Right lobe of liver (tissue), 6 donors: Measurements from ENCODE around the gene MT1X. TPM values are rescaled to one million over a fixed set of nuclear protein-coding genes. Genes with fewer than 3 reads are reported as not detected.
A peak's percentile ranks its signal among the peaks of the same experiment; 100 is the strongest.

Experiments used
- ATAC-seq, 4 donors: fragments of 200-7000 bp; cut with Tn5 transposase; one replicate each; pipeline ENCODE4 v1.9.1; 2020; ENCODE audit warnings: mild to moderate bottlenecking in 4 of 4, moderate library complexity in 4 of 4
- DNase-seq, 3 donors: peaks; one replicate each; pipeline ENCODE4 v3.0.0-alpha.2; 2020
- H3K27ac ChIP-seq, 3 donors: fragments of 200-600 bp; one replicate each; pipeline ENCODE4 v1.8.0; 2022
- H3K27me3 ChIP-seq, 2 donors: fragments of 200-600 bp; one replicate each; pipeline ENCODE4 v1.8.0; 2022
- H3K36me3 ChIP-seq, 4 donors: fragments of 200-600 bp; sonication (generic) in 1 of 4; one replicate each; pipeline versions ENCODE4 v1.5.1 to v1.8.0; 2017 to 2022; ENCODE audit warnings: control low read depth in 1 of 4
- H3K4me1 ChIP-seq, 4 donors: fragments of 200-600 bp; sonication (generic) in 1 of 4; one replicate each; pipeline versions ENCODE4 v1.5.1 to v1.8.0; 2017 to 2022; ENCODE audit warnings: control low read depth in 1 of 4
- H3K4me3 ChIP-seq, 3 donors: fragments of 200-600 bp; one replicate each; pipeline ENCODE4 v1.8.0; 2022
- H3K9me3 ChIP-seq, 4 donors: fragments of 200-600 bp; sonication (generic) in 1 of 4; one replicate each; pipeline versions ENCODE4 v1.5.1 to v1.8.0; 2017 to 2022; ENCODE audit warnings: control low read depth in 1 of 4
- POLR2A ChIP-seq: fragments of 450-650 bp; IDR thresholded peaks from one replicate; pipeline ENCODE4 v1.6.1; 2017; ENCODE audit warnings: antibody characterized with exemption, mild to moderate bottlenecking
- WGBS: methylation state at CpG from one replicate; pipeline ENCODE4 v1.1.6; 2018; ENCODE audit warnings: low coverage, low lambda C conversion rate; ENCODE audit not compliant: insufficient coverage; ENCODE audit errors: missing lambda C conversion rate; 5-methylcytosine and 5-hydroxymethylcytosine counted together
- intact Hi-C, 2 donors: fragments of 100-400 bp; cut with DNase I; formaldehyde crosslinking; loops; one replicate each; pipeline versions ENCODE4 v1.11.2 to v1.14.1; 2022
- total RNA-seq, 6 experiments: library from RNA; depleted of rRNA in 2 of 6; stranded (reverse); fragments of >200 nt in 2 of 6; fragmentation: NEBNext Ultra II Directional in 3 of 6; extraction: Animal tissue kit (Norgen Biotek cat#: 25700) in 3 of 6; gene quantifications; one replicate each; pipeline versions ENCODE4 v1.1.0 to v1.2.4, GENCODE V29; 2016 to 2023
- TF ChIP-seq, protein P1 (sequence below), 4 donors: fragments of 200-600 bp in 3 of 4; fragments of 450-650 bp in 1 of 4; IDR thresholded peaks; one replicate each; pipeline versions ENCODE4 v1.5.1 to v1.8.0; 2016 to 2022; ENCODE audit warnings: antibody characterized with exemption in 4 of 4, mild to moderate bottlenecking in 2 of 4
- donor health status: DM: no; HTN: yes; CAD: no.
- donor health status: DM: no; HTN: no; CAD: no.
- donor health status: DM: no; HTN: no; CAD: no.
- donor health status: DM: no; HTN: yes; CAD: no.
- donor health status: DM: no; HTN: yes; CAD: no.

Gene MT1X
- total RNA-seq, 6 experiments from 2014 or later, result 808 to 2,440 (median 1,620) TPM

DNA sequence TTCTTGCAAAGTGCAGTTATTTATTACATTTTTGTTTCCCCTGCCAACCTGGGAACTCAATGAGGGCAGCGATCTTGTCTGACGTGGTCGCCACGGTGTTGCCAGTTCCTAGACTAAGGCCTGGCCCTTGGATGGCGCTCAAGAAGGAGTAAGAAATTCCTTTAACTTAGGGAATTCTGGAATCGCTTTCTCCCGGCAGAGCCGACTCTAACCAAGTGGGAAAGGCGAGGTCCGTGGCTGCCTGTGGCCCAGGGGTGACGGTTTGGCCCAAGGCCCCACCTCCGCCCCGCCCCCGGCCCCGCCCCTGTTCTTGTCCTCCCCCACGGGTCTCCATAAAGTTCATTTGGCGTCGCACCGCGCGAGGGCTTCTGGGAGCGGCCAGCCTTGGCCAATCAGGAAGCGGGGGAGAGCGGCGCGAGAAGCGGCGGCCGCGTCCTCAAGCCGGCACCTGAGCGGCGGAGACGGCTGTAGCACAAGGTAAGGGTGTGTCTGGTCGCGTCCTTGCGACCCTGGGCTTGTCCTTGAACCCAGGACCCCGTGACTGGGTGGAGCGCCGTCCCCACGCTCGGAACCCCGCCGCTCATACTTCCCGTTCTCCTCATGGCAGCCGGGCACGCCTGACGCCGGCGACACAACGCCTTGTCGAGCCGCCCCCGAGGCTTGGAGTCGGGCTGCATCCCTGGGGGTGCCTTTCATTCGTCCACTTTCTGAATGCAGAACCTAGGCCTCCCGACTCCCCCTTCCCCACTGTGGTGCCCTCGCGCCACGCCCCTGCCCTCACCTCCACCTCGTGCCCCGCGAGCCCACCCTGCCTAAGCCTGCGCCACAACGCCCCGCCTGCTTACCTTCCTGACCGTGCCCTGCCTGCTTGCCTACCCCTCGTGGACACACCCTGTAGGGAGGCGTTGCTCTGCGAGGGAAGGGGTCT lies 47.7 kb downstream of the MT1X start, which contains the start of gene NUP93:
Gene NUP93, plus strand, starts transcription at position 395 of the 928 bp plus-strand sequence. CDS start 18,119 bp downstream, outside the sequence.
- peak; percentile 98 to 99 (median 98) for ATAC-seq
- 2% methylated on average over 9 of the region's 70 CpGs for WGBS
- no peaks in the 10 kb centered on the region for H3K27me3 ChIP-seq
- H3K9me3 ChIP-seq, result no peaks in the 10 kb centered on the region
- no peaks in the 10 kb centered on the region for H3K36me3 ChIP-seq
- peak; percentile 93 to 95 (median 94) for DNase-seq
- H3K27ac ChIP-seq, result peak within 1 kb of the TSS; percentile 55 to 63 (median 61)
- peak; percentile 53 for TF ChIP-seq POLR2A
- TF ChIP-seq, protein P1, sequence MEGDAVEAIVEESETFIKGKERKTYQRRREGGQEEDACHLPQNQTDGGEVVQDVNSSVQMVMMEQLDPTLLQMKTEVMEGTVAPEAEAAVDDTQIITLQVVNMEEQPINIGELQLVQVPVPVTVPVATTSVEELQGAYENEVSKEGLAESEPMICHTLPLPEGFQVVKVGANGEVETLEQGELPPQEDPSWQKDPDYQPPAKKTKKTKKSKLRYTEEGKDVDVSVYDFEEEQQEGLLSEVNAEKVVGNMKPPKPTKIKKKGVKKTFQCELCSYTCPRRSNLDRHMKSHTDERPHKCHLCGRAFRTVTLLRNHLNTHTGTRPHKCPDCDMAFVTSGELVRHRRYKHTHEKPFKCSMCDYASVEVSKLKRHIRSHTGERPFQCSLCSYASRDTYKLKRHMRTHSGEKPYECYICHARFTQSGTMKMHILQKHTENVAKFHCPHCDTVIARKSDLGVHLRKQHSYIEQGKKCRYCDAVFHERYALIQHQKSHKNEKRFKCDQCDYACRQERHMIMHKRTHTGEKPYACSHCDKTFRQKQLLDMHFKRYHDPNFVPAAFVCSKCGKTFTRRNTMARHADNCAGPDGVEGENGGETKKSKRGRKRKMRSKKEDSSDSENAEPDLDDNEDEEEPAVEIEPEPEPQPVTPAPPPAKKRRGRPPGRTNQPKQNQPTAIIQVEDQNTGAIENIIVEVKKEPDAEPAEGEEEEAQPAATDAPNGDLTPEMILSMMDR (IDR thresholded peaks at IDR 0.05), result no peak
- peaks cover 0 to 16% (median 0%) of the 10 kb centered on the region in 4 donors for H3K4me1 ChIP-seq
- H3K4me3 ChIP-seq, result peak within 1 kb of the TSS; percentile 90 to 91 (median 90)
- intact Hi-C loops, result no loop called here

DNA sequence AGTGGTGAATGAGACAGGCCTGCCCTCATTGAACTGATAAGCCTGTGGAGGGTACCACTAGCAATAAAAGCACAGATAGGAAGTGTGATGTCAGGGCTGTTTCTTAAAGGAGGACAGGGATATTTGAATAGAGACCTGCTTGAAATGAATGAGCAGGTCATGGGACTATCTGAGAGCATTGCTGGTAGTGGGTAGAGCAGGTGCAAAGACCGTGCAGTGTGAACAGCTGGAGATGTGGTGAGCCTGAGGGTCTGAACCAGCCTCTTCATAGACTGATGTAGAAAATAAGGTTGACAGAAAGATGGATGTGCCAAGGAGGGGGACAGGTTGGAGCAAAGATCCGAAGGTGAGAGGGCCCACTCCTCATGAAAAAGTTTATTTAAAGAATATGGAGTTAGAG lies 50.1 kb downstream of the MT1X start:
- H3K36me3 ChIP-seq, result no peaks in the 10 kb centered on the region
- H3K9me3 ChIP-seq, result no peaks in the 10 kb centered on the region
- 100% methylated on average over 1 of the region's 2 CpGs for WGBS
- no peak for DNase-seq
- H3K27me3 ChIP-seq, result no peaks in the 10 kb centered on the region
- peaks cover 0 to 16% (median 0%) of the 10 kb centered on the region in 4 donors for H3K4me1 ChIP-seq
- ATAC-seq, result no peak
- H3K27ac ChIP-seq, result no peak overlapping the region
- TF ChIP-seq, protein P1 (IDR thresholded peaks at IDR 0.05), result no peak
- TF ChIP-seq POLR2A, result no peak
- intact Hi-C loops, result no loop called here
- no peak overlapping the region for H3K4me3 ChIP-seq

DNA sequence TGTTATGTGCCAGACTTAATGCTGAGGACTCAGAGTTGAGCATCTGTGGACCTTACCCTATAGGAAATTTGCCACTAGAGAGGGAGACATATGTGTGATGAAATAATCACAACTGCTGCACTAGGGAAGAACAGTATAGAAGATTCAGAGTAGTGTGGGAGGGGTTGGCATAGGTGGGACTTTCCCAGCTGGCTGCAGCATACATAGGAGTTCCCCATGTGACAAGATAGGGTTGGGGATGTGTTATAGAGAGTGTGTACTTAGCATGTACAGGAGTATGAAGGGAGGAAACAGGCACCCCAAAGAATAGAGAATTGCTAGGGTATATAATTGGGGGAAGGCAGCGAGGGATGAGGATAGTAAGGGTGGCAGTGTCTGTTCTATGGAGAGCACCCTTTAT lies 50.6 kb downstream of the MT1X start:
- DNase-seq (no peak), ATAC-seq (no peak)
- H3K4me3 ChIP-seq, result no peak overlapping the region
- no peaks in the 10 kb centered on the region for H3K36me3 ChIP-seq
- intact Hi-C loops, result no loop called here
- no peak overlapping the region for H3K27ac ChIP-seq
- H3K9me3 ChIP-seq, result no peaks in the 10 kb centered on the region
- H3K27me3 ChIP-seq, result no peaks in the 10 kb centered on the region
- no peak for TF ChIP-seq POLR2A
- TF ChIP-seq, protein P1 (IDR thresholded peaks at IDR 0.05), result no peak
- H3K4me1 ChIP-seq, result peaks cover 0 to 16% (median 0%) of the 10 kb centered on the region in 4 donors
- 100% methylated on average over 1 of the region's 1 CpG for WGBS

Other genes with a start within 250 kb of the MT1X start
- 10 to 100 TPM; 26.2 to 35.8 (median 30.3) TPM for gene NUDT21, start 231.1 kb upstream of the MT1X start, total RNA-seq
- 10 to 100 TPM; 12.2 to 32.0 (median 17.4) TPM for gene OGFOD1, start 230.9 kb upstream of the MT1X start, total RNA-seq
- 10 to 100 TPM in 4 of 6 experiments, 1 to 10 TPM in 2; 5.6 to 18.4 (median 10.5) TPM for gene BBS2, start 162.4 kb upstream of the MT1X start, total RNA-seq
- not detected for gene MT4, start 117.4 kb upstream of the MT1X start, total RNA-seq
- gene MT3, start 92.9 kb upstream of the MT1X start, total RNA-seq, result under 1 TPM in 1 of 6 experiments, not detected in 5; 0.62 TPM
- 1,000 to 10,000 TPM in 5 of 6 experiments, 100 to 1,000 TPM in 1; 946 to 4,033 (median 2,228) TPM for gene MT2A, start 73.9 kb upstream of the MT1X start, total RNA-seq
- gene MT1E, start 56.7 kb upstream of the MT1X start, total RNA-seq, result 1,000 to 10,000 TPM in 2 of 6 experiments, 100 to 1,000 TPM in 4; 403 to 1,748 (median 691) TPM
- gene MT1M, start 49.8 kb upstream of the MT1X start, total RNA-seq, result 100 to 1,000 TPM in 3 of 6 experiments, 10 to 100 TPM in 2, 1 to 10 TPM in 1; 8.6 to 569 (median 84.5) TPM
- 100 to 1,000 TPM in 3 of 6 experiments, 10 to 100 TPM in 3; 34.9 to 161 (median 110) TPM for gene MT1A, start 43.8 kb upstream of the MT1X start, total RNA-seq
- 1 to 10 TPM in 3 of 6 experiments, not detected in 3; 1.6 to 7.7 (median 2.2) TPM for gene MT1B, start 30.6 kb upstream of the MT1X start, total RNA-seq
- gene MT1F, start 24.5 kb upstream of the MT1X start, total RNA-seq, result 100 to 1,000 TPM in 4 of 6 experiments, 10 to 100 TPM in 2; 10.1 to 934 (median 197) TPM
- gene MT1G, start 14.4 kb upstream of the MT1X start, total RNA-seq, result 1,000 to 10,000 TPM in 4 of 6 experiments, 100 to 1,000 TPM in 2; 490 to 8,056 (median 1,365) TPM
- 1,000 to 10,000 TPM in 2 of 6 experiments, 100 to 1,000 TPM in 2, under 1 TPM in 1, not detected in 1; 0.74 to 1,258 (median 358) TPM for gene MT1H, start 12.7 kb upstream of the MT1X start, total RNA-seq
- 10 to 100 TPM in 4 of 6 experiments, 1 to 10 TPM in 2; 8.3 to 17.0 (median 12.8) TPM for gene NUP93, start 47.7 kb downstream of the MT1X start, total RNA-seq
- gene SLC12A3, start 182.7 kb downstream of the MT1X start, total RNA-seq, result not detected
- 100 to 1,000 TPM; 103 to 185 (median 133) TPM for gene HERPUD1, start 249.7 kb downstream of the MT1X start, total RNA-seq